Testis (tissue), 3 donors: ENCODE data around the gene PEMT. TPM values are rescaled to one million over a fixed set of nuclear protein-coding genes. Genes with fewer than 3 reads are reported as not detected.
"Not testable (repeated sequence)": the region's sequence is repeated elsewhere in the genome, so short reads cannot be mapped to it uniquely, and the experiment has no call there.

Experiments used
- DNase-seq: peaks from one replicate; pipeline ENCODE4 v3.0.0-alpha.2; 2019
- H3K27ac ChIP-seq, 2 donors: fragments of 200-600 bp; sonication (generic); one replicate each; pipeline ENCODE4 v1.5.1; 2019
- H3K27me3 ChIP-seq: fragments of 200-600 bp; sonication (generic); one replicate; pipeline ENCODE4 v1.5.1; 2019
- H3K36me3 ChIP-seq: fragments of 200-600 bp; sonication (generic); one replicate; pipeline ENCODE4 v1.5.1; 2017; ENCODE audit warnings: low read depth; ENCODE audit errors: missing control alignments
- H3K4me1 ChIP-seq: fragments of 200-600 bp; sonication (generic); one replicate; pipeline ENCODE4 v1.5.1; 2019
- H3K4me3 ChIP-seq, 2 donors: fragments of 200-600 bp; sonication (generic); one replicate each; pipeline ENCODE4 v1.5.1; 2017 to 2019
- H3K9me3 ChIP-seq: fragments of 200-600 bp; sonication (generic); one replicate; pipeline ENCODE4 v1.5.1; 2017
- CTCF ChIP-seq, 3 experiments: fragments of 450-650 bp in 2 of 3; fragments of 200-600 bp in 1 of 3; sonication (generic) in 1 of 3; IDR thresholded peaks; one replicate each; pipeline ENCODE4 v1.5.1; 2016 to 2019; ENCODE audit warnings: antibody characterized with exemption in 3 of 3, mild to moderate bottlenecking in 2 of 3, moderate library complexity in 1 of 3
- POLR2A ChIP-seq: fragments of 450-650 bp; IDR thresholded peaks from one replicate; pipeline ENCODE4 v1.6.1; 2017; ENCODE audit warnings: antibody characterized with exemption, mild to moderate bottlenecking, moderate library complexity
- WGBS, 2 donors: methylation state at CpG; one replicate each; pipeline ENCODE4 v1.1.5; 2018; 5-methylcytosine and 5-hydroxymethylcytosine counted together
- intact Hi-C: fragments of 100-400 bp; cut with DNase I; formaldehyde crosslinking; loops from one replicate; pipeline ENCODE4 v1.15.1; 2023; ENCODE audit warnings: low total_unique reads
- polyA plus RNA-seq: library from polyadenylated mRNA; stranded (reverse); fragments of 350-450 nt; fragmentation: Illumina TruSeq; extraction: RNeasy Lipid Tissue Mini Kit (QIAGEN cat#74804); gene quantifications from one replicate; pipeline ENCODE4 v1.2.3, GENCODE V29; 2014; ENCODE audit warnings: low read depth, low replicate concordance; ENCODE audit not compliant: insufficient read depth
- total RNA-seq, 2 donors: library from RNA; depleted of rRNA; stranded (reverse); fragments of >200 nt; gene quantifications; one replicate each; pipeline ENCODE4 v1.2.3, GENCODE V29; 2016

PEMT gene
- total and polyA plus RNA-seq, 3 donors from 2014 or later: 66.0 to 120 (median 83.1) TPM

- Histone ChIP-seq H3K36me3 (no peaks in the 10 kb centered on the region), H3K4me3 (no peak overlapping the region), H3K9me3 (no peaks in the 10 kb centered on the region), H3K4me1 (peaks cover 18% of the 10 kb centered on the region), H3K27ac (peak overlapping the region in 1 of 2 donors; percentile 67), H3K27me3 (no peaks in the 10 kb centered on the region)
- DNase-seq: no peak
- WGBS, 2 donors: 80 to 97% methylated on average over 3 to 5 of the region's 5 CpGs
- TF ChIP-seq POLR2A (no peak), CTCF (IDR thresholded peaks at IDR 0.05) (no peak)
- intact Hi-C loops: loop anchor here (5.0 kb wide), 1 partner anchor 143 kb away; no protein-coding TSS in a partner anchor
These were observed 43.6 kb upstream of the PEMT start for GRCh38 chr17:17635126-17635525.

DNA sequence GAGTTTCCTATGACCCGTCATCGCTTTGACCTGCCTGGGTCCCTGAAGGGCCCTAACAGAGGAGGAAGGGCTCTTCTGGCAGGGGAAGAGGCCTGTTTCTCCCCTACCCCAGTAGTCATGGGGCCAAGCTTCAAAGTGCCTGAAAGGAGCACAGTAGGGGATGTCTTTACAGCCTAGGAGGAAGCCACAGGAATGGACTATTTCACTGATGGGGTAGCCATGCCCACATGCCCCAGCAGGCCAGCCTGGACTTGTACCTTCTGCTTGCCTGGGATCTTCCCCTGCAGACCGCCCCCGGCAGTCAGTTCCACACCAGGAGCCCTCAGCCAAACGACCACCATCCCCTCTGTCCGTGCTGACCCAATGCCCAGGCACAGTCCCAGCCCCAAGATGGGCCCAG lies 41.8 kb upstream of the PEMT start:
- 85 to 100% methylated on average over 1 to 6 of the region's 6 CpGs for WGBS, 2 donors
- H3K9me3 ChIP-seq: no peaks in the 10 kb centered on the region
- H3K27ac ChIP-seq: peak overlapping the region in 1 of 2 donors; percentile 50
- no peaks in the 10 kb centered on the region for H3K27me3 ChIP-seq
- TF ChIP-seq CTCF (IDR thresholded peaks at IDR 0.05) (no peak), POLR2A (no peak)
- peaks cover 18% of the 10 kb centered on the region for H3K4me1 ChIP-seq
- H3K4me3 ChIP-seq: no peak overlapping the region
- no peaks in the 10 kb centered on the region for H3K36me3 ChIP-seq
- intact Hi-C loops: no loop called here
- no peak for DNase-seq

DNA sequence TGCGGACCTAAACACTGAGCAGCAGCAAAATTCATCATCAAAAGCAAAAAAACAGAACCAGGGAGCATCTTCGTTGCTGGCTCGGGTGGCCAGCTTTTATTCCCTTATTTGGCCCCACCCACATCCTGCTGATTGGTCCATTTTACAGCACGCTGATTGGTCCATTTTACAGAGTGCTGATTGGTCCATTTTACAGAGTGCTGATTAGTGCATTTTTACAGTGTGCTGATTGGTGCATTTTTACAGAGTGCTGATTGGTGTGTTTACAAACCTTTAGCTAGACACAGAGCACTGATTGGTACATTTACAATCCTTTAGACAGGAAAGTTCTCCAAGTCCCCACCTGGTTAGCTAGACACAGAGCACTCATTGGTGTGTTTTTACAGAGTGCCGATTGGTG lies 41.2 kb upstream of the PEMT start:
- peak overlapping the region in 1 of 2 donors; percentile 50 for H3K27ac ChIP-seq
- peak; percentile 52 for DNase-seq
- H3K4me3 ChIP-seq, H3K9me3 ChIP-seq, H3K36me3 ChIP-seq, H3K27me3 ChIP-seq, intact Hi-C loops: not testable (repeated sequence)
- 66 to 69% methylated on average over 5 of the region's 5 CpGs for WGBS, 2 donors
- H3K4me1 ChIP-seq: peaks cover 18% of the 10 kb centered on the region

GRCh38 chr17:17628388-17629008 lies 37.0 kb upstream of the PEMT start:
- TF ChIP-seq POLR2A (no peak), CTCF (IDR thresholded peaks at IDR 0.05) (no peak)
- Histone ChIP-seq H3K9me3 (no peaks in the 10 kb centered on the region), H3K4me1 (peaks cover 7% of the 10 kb centered on the region), H3K4me3 (no peak overlapping the region), H3K27me3 (no peaks in the 10 kb centered on the region), H3K27ac (no peak overlapping the region), H3K36me3 (no peaks in the 10 kb centered on the region)
- no peak for DNase-seq
- WGBS, 2 donors: 66% methylated on average over 17 of the region's 17 CpGs
- intact Hi-C loops: no loop called here

DNA sequence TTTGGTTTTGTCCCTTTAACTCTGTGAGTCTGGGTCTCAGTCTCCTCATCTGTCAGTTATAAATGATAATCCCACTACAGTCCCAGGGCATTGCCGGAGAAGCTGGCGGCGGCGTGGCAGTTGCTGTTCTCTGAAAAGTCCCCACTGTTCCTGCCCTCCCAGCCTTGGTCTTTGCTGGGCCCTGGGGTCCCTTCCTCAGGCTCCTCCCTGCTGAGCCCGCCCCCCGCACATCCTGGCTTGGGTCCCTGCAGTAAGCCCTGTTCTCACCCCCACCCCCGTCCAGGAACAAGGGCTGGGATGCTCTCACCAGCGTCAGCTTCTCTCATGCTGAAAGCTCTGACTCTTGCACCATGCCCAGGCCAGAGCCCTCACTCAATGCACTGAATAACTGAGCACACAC lies 35.3 kb upstream of the PEMT start:
- no peaks in the 10 kb centered on the region for H3K36me3 ChIP-seq
- H3K27ac ChIP-seq: peak overlapping the region in 1 of 2 donors; percentile 26
- intact Hi-C loops: no loop called here
- peaks cover 7% of the 10 kb centered on the region for H3K4me1 ChIP-seq
- DNase-seq: no peak
- no peaks in the 10 kb centered on the region for H3K27me3 ChIP-seq
- no peak for TF ChIP-seq POLR2A
- no peak for TF ChIP-seq CTCF (IDR thresholded peaks at IDR 0.05)
- H3K9me3 ChIP-seq: no peaks in the 10 kb centered on the region
- 75 to 78% methylated on average over 7 to 8 of the region's 8 CpGs for WGBS, 2 donors
- H3K4me3 ChIP-seq: no peak overlapping the region
